HepG2 (cell line): Measurements from ENCODE around the gene MAPK10. TPM values are rescaled to one million over a fixed set of nuclear protein-coding genes. Genes with fewer than 3 reads are reported as not detected.

ENCODE experiments used
- ATAC-seq: fragments of 200-7000 bp; cut with Tn5 transposase; 3 replicates; pipeline ENCODE4 v1.9.1; 2020; ENCODE audit warnings: mild to moderate bottlenecking, moderate library complexity
- BruUV-seq: library from RNA; stranded (reverse); fragments of 400-500 nt; replicated peaks from 2 replicates; lab custom pipeline; 2021; lab: Mats Ljungman, UMichigan
- CTCF ChIA-PET: fragments of 300-600 bp; formaldehyde crosslinking; extraction: SDS; loops from one replicate; lab custom pipeline; 2021; ENCODE audit warnings: low total read pairs, inconsistent platforms, low intra/inter-chr PET ratio; lab: Yijun Ruan, JAX
- POLR2A ChIA-PET: fragments of 350-600 bp; sonication (Branson Sonifier 250); formaldehyde crosslinking; loops from one replicate; lab custom pipeline; 2020; ENCODE audit warnings: antibody characterized with exemption, inconsistent platforms; lab: Yijun Ruan, JAX
- DNase-seq: peaks from one replicate; pipeline ENCODE4 v3.0.0-alpha.2; 2015; ENCODE audit warnings: low spot score
- FAIRE-seq: peaks from 3 replicates; lab custom pipeline; 2011; peaks lifted over from hg19 to GRCh38; lab: Jason Lieb, UNC
- H2AFZ ChIP-seq: one replicate; pipeline ENCODE4 v1.6.1; 2011; ENCODE audit warnings: low read length, inconsistent platforms
- H3K27ac ChIP-seq: fragments of 300-600 bp; 3 replicates; pipeline ENCODE4 v1.8.0; 2011; ENCODE audit warnings: mixed run types, mild to moderate bottlenecking, mixed read lengths, low read length, inconsistent platforms; ENCODE audit not compliant: insufficient read depth; ENCODE audit errors: extremely low read length
- H3K27me3 ChIP-seq, 2 experiments: fragments of 200-600 bp in 1 of 2; 2 replicates in 1 of 2; 3 replicates in 1 of 2; pipeline versions ENCODE4 v1.6.0 to v1.8.0; 2011; ENCODE audit warnings: low read length in 2 of 2, mild to moderate bottlenecking in 2 of 2, moderate library complexity in 2 of 2, inconsistent platforms in 1 of 2; ENCODE audit not compliant: insufficient read depth in 2 of 2, control insufficient read depth in 1 of 2
- H3K36me3 ChIP-seq, 2 experiments: fragments of 200-600 bp in 1 of 2; replicated peaks in 1 of 2; 2 replicates in 1 of 2; 3 replicates in 1 of 2; pipeline versions ENCODE4 v1.5.1 to v1.8.0; 2011; ENCODE audit warnings: low read length in 2 of 2, inconsistent platforms in 1 of 2; ENCODE audit not compliant: insufficient read depth in 2 of 2, control insufficient read depth in 1 of 2
- H3K4me1 ChIP-seq: 2 replicates; pipeline ENCODE4 v1.5.1; 2012; ENCODE audit warnings: low read length, inconsistent platforms; ENCODE audit not compliant: insufficient read depth
- H3K4me2 ChIP-seq: 2 replicates; pipeline ENCODE4 v1.6.0; 2011; ENCODE audit warnings: low read depth, low read length, inconsistent platforms
- H3K4me3 ChIP-seq, 3 experiments: fragments of 200-600 bp in 1 of 3; sonication (generic), shearing (Covaris generic) in 1 of 3; replicated peaks in 1 of 3; 2 replicates each; pipeline ENCODE4 v1.5.1; 2011 to 2016; ENCODE audit warnings: low read length in 3 of 3, inconsistent platforms in 2 of 3, low read depth in 2 of 3, mild to moderate bottlenecking in 2 of 3, control low read depth in 1 of 3, mixed read lengths in 1 of 3; ENCODE audit not compliant: insufficient read depth in 1 of 3
- H3K79me2 ChIP-seq: one replicate; pipeline ENCODE4 v1.6.1; 2011; ENCODE audit warnings: low read length, inconsistent platforms; ENCODE audit not compliant: insufficient read depth
- H3K9ac ChIP-seq: 2 replicates; pipeline ENCODE4 v1.6.0; 2011; ENCODE audit warnings: mild to moderate bottlenecking, low read depth, low read length, inconsistent platforms; ENCODE audit not compliant: insufficient read depth
- H3K9me3 ChIP-seq: 2 replicates; pipeline ENCODE4 v1.5.1; 2012; ENCODE audit warnings: mild to moderate bottlenecking, low read length
- H4K20me1 ChIP-seq: 2 replicates; pipeline ENCODE4 v1.6.0; 2011; ENCODE audit warnings: inconsistent platforms, mild to moderate bottlenecking, low read length, moderate library complexity; ENCODE audit not compliant: insufficient read depth
- ELF1 ChIP-seq: sonication (generic); formaldehyde crosslinking; IDR thresholded peaks from 2 replicates; pipeline ENCODE4 v1.4.0; 2020; ENCODE audit warnings: missing genetic modification reagents
- MAFF ChIP-seq: IDR thresholded peaks from 2 replicates; pipeline ENCODE4 v1.6.1; 2011; ENCODE audit warnings: low read depth, low read length, improper control_type of control experiment
- NFE2L1 ChIP-seq: sonication (generic); formaldehyde crosslinking; IDR thresholded peaks from 2 replicates; pipeline ENCODE4 v1.4.0; 2020; ENCODE audit warnings: missing genetic modification reagents, mild to moderate bottlenecking, borderline replicate concordance
- REL ChIP-seq: sonication (generic); formaldehyde crosslinking; conservative IDR thresholded peaks from 2 replicates; pipeline ENCODE4 v1.8.0; 2022; ENCODE audit warnings: mild to moderate bottlenecking, missing genetic modification reagents, moderate library complexity
- SATB2 ChIP-seq: sonication (generic); formaldehyde crosslinking; IDR thresholded peaks from 2 replicates; pipeline ENCODE4 v1.5.0; 2020; ENCODE audit warnings: missing genetic modification reagents
- TOPORS ChIP-seq: sonication (generic); formaldehyde crosslinking; IDR thresholded peaks from 2 replicates; pipeline ENCODE4 v1.8.0; 2023; ENCODE audit warnings: mild to moderate bottlenecking, missing genetic modification reagents
- ZBTB3 ChIP-seq: sonication (generic); formaldehyde crosslinking; IDR thresholded peaks from 2 replicates; pipeline ENCODE4 v1.4.0; 2020; ENCODE audit warnings: low read depth, mild to moderate bottlenecking, moderate library complexity, missing genetic modification reagents, borderline replicate concordance
- ZNF12 ChIP-seq: sonication (generic); formaldehyde crosslinking; IDR thresholded peaks from 2 replicates; pipeline ENCODE4 v1.5.0; 2020; ENCODE audit warnings: missing genetic modification reagents
- ZNF235 ChIP-seq: sonication (generic); formaldehyde crosslinking; IDR thresholded peaks from 2 replicates; pipeline ENCODE4 v1.8.1; 2023; ENCODE audit warnings: mild to moderate bottlenecking, missing genetic modification reagents, borderline replicate concordance
- ZNF34 ChIP-seq: sonication (generic); formaldehyde crosslinking; IDR thresholded peaks from 2 replicates; pipeline ENCODE4 v1.4.0; 2020; ENCODE audit warnings: mild to moderate bottlenecking, missing genetic modification reagents, borderline replicate concordance
- ZNF446 ChIP-seq: sonication (generic); formaldehyde crosslinking; IDR thresholded peaks from 2 replicates; pipeline ENCODE4 v1.5.0; 2020; ENCODE audit warnings: mild to moderate bottlenecking, missing genetic modification reagents
- ZNF513 ChIP-seq: sonication (generic); formaldehyde crosslinking; conservative IDR thresholded peaks from 2 replicates; pipeline ENCODE4 v1.5.0; 2020; ENCODE audit warnings: missing genetic modification reagents
- ZNF792 ChIP-seq: IDR thresholded peaks from 2 replicates; pipeline ENCODE4 v1.6.1; 2016
- ZNF83 ChIP-seq: sonication (generic); formaldehyde crosslinking; IDR thresholded peaks from 2 replicates; pipeline ENCODE4 v1.4.0; 2020; ENCODE audit warnings: missing genetic modification reagents, mild to moderate bottlenecking, borderline replicate concordance
- WGBS: methylation state at CpG from one replicate; pipeline ENCODE4 v1.1.6; 2017; ENCODE audit warnings: low lambda C conversion rate; 5-methylcytosine and 5-hydroxymethylcytosine counted together
- in situ Hi-C: cut with HindIII; loops from 2 replicates; pipeline ENCODE4 v1.10.0; 2017; ENCODE audit warnings: low pct_unique_long_range_greater_than_20kb; ENCODE audit not compliant: extremely low pct_ligation_motif_present
- intact Hi-C: fragments of 100-400 bp; cut with micrococcal nuclease; formaldehyde crosslinking; loops from one replicate; pipeline ENCODE4 v1.10.0; 2022; ENCODE audit not compliant: unreplicated experiment
- polyA plus RNA-seq, 8 experiments: library from polyadenylated mRNA; depleted of rRNA in 3 of 8; stranded (reverse) in 7 of 8; unstranded in 1 of 8; fragments of >200 nt; fragmentation: Illumina TruSeq in 4 of 8; extraction: Trizol in 4 of 8; gene quantifications; 2 replicates each; pipeline versions ENCODE4 v1.2.1 to v1.2.3, GENCODE V29; 2011 to 2016; ENCODE audit warnings: low read depth in 4 of 8, missing spikeins in 1 of 8, mixed read lengths in 1 of 8; ENCODE audit not compliant: insufficient read depth in 1 of 8
- total RNA-seq, 5 experiments: library from RNA; depleted of rRNA; stranded (reverse); fragments of >200 nt; fragmentation: Illumina TruSeq; extraction: Trizol; gene quantifications; 2 replicates each; pipeline ENCODE4 v1.2.3, GENCODE V29; 2016; ENCODE audit warnings: low read depth in 1 of 5
- TF ChIP-seq, protein P1 (sequence below): sonication (generic); formaldehyde crosslinking; IDR thresholded peaks from 2 replicates; pipeline ENCODE4 v1.5.0; 2020; ENCODE audit warnings: mild to moderate bottlenecking, missing genetic modification reagents

The MAPK10 gene
- total and polyA plus RNA-seq, 2 of the 13 experiments (the other 11 are each of a cell fraction or from before 2014, with no cell fraction given): not detected

DNA sequence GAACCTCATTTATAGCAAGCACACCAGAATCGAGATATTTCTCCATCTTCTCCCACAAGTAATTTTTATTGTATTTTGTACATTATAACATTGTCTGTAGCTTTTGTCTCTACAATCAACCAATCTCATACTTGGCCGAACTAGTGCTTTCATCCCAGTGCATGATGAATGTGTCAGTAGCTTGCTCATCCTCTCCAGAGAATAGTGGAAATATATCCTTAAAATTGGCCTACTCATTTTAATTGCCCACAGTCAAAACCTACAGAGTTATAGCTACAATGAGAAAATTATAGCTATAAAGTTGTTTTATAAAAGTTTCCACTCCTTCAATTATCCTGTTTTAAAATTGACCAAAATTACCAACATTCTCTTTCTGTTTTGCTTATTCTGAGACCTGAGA is 103.8 kb downstream of the MAPK10 start (continued):
- TF ChIP-seq ZBTB3 (CRISPR knock-in tag): no peak
- TF ChIP-seq ZNF792 (CRISPR knock-in tag): no peak
- TF ChIP-seq NFE2L1: no peak
- TF ChIP-seq ZNF34: no peak
- TF ChIP-seq REL (CRISPR knock-in tag): no peak

GRCh38 chr4:86250619-86251018 is 109.2 kb downstream of the MAPK10 start:
- Histone ChIP-seq H3K36me3 (no peaks in the 10 kb centered on the region), H3K9me3 (no peaks in the 10 kb centered on the region), H3K4me2 (no peak overlapping the region)
- no peak for FAIRE-seq
- no peak for ATAC-seq
- intact Hi-C loops: no loop called here
- no peak for DNase-seq
- BruUV-seq: no TSS peak
- TF ChIP-seq MAFF (no peak), ZNF12 (CRISPR knock-in tag) (no peak), ZNF235 (CRISPR knock-in tag) (no peak), SATB2 (CRISPR knock-in tag) (no peak)
- TF ChIP-seq, all 625 proteins: peak for 0
- H3K27ac ChIP-seq: no peak overlapping the region
- in situ Hi-C loops: no loop called here
- no peak overlapping the region for H2AFZ ChIP-seq
- H3K4me3 ChIP-seq: no peak overlapping the region
- POLR2A ChIA-PET: no interaction called here
- H3K9ac ChIP-seq: no peak overlapping the region
- 0% methylated on average over 1 of the region's 1 CpG for WGBS
- H3K4me1 ChIP-seq: no peaks in the 10 kb centered on the region
- H3K79me2 ChIP-seq: no peaks in the 10 kb centered on the region
- H3K27me3 ChIP-seq: no peaks in the 10 kb centered on the region
- no peaks in the 10 kb centered on the region for H4K20me1 ChIP-seq
- CTCF ChIA-PET: no interaction called here

- in situ Hi-C loops: no loop called here
- CTCF ChIA-PET: no interaction called here
- TF ChIP-seq ZNF83 (CRISPR knock-in tag) (no peak), ZNF12 (CRISPR knock-in tag) (no peak), ELF1 (no peak), ZNF513 (CRISPR knock-in tag) (no peak), TOPORS (CRISPR knock-in tag) (no peak), ZNF446 (CRISPR knock-in tag) (no peak)
- TF ChIP-seq, protein P1, sequence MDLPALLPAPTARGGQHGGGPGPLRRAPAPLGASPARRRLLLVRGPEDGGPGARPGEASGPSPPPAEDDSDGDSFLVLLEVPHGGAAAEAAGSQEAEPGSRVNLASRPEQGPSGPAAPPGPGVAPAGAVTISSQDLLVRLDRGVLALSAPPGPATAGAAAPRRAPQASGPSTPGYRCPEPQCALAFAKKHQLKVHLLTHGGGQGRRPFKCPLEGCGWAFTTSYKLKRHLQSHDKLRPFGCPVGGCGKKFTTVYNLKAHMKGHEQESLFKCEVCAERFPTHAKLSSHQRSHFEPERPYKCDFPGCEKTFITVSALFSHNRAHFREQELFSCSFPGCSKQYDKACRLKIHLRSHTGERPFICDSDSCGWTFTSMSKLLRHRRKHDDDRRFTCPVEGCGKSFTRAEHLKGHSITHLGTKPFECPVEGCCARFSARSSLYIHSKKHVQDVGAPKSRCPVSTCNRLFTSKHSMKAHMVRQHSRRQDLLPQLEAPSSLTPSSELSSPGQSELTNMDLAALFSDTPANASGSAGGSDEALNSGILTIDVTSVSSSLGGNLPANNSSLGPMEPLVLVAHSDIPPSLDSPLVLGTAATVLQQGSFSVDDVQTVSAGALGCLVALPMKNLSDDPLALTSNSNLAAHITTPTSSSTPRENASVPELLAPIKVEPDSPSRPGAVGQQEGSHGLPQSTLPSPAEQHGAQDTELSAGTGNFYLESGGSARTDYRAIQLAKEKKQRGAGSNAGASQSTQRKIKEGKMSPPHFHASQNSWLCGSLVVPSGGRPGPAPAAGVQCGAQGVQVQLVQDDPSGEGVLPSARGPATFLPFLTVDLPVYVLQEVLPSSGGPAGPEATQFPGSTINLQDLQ (CRISPR knock-in tag): no peak
These were observed 109.8 kb downstream of the MAPK10 start for GRCh38 chr4:86250006-86250405.

More at GRCh38 chr4:86250006-86250405, 109.8 kb downstream of the MAPK10 start:
- no peak for ATAC-seq
- no peak for FAIRE-seq
- Histone ChIP-seq H3K9me3 (no peaks in the 10 kb centered on the region), H3K9ac (no peak overlapping the region), H3K27me3 (no peaks in the 10 kb centered on the region), H3K36me3 (no peaks in the 10 kb centered on the region), H3K4me3 (no peak overlapping the region), H3K79me2 (no peaks in the 10 kb centered on the region), H2AFZ (no peak overlapping the region), H3K4me2 (no peak overlapping the region), H3K4me1 (no peaks in the 10 kb centered on the region), H3K27ac (no peak overlapping the region), H4K20me1 (no peaks in the 10 kb centered on the region)
- WGBS: 0% methylated on average over 1 of the region's 1 CpG
- DNase-seq: no peak
- BruUV-seq: no TSS peak
- intact Hi-C loops: no loop called here
- POLR2A ChIA-PET: no interaction called here
